HG02870 (cell line): ENCODE data around the gene FAM131C.
"Not testable (repeated sequence)": the region's sequence is repeated elsewhere in the genome, so short reads cannot be mapped to it uniquely, and the experiment has no call there.

Experiments
- ATAC-seq: cut with Tn5 transposase; IDR thresholded peaks from one replicate; pipeline ENCODE4 v1.9.1; 2021; ENCODE audit warnings: mild to moderate bottlenecking, moderate library complexity; ENCODE audit not compliant: unreplicated experiment

Gene FAM131C

DNA sequence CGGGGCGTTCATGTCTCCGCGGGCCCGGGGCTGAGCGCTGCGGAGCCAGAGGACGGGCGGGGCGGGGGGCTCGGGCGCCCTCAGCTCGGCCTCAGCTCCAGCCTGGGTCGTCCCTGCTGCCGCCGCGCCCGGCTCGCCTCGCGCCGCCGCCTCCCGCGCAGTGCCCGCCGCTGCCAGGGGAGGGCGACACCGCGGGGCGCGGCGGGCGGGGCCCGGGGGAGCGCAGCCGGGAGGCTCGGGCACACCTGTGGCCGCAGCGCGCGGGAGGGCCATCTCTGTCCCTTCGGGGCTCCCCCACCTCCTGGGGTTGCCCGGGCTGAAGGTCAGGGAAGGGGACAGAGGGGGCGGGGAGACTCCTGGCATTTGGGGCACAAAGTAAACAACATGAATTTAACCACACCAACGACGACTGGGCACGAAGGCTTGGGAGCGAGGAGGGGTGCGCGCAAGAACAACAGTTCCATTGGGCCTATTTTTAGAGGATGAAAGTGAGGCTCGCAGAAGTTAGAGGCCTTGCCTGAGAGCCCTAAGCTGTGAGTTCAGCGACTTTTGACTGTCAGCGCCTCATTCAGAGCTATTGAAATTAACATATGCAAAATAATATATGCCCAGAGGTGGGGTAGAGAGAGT lies at the start of gene FAM131C:
TSS of gene FAM131C (minus strand) at position 162 of the 630 bp plus-strand sequence. CDS start 209 bp downstream, outside the sequence.
- ATAC-seq, result no peak

- ATAC-seq, result no peak
Observed at GRCh38 chr1:16122916-16123315, 49.5 kb upstream of the FAM131C start.

GRCh38 chr1:16122350-16122881 lies 49.0 kb upstream of the FAM131C start:
- no peak for ATAC-seq

- no peak for ATAC-seq
Observed at GRCh38 chr1:16120940-16121410, 47.5 kb upstream of the FAM131C start.

- no peak for ATAC-seq
Observed at GRCh38 chr1:16120407-16120806, 47.0 kb upstream of the FAM131C start.

DNA sequence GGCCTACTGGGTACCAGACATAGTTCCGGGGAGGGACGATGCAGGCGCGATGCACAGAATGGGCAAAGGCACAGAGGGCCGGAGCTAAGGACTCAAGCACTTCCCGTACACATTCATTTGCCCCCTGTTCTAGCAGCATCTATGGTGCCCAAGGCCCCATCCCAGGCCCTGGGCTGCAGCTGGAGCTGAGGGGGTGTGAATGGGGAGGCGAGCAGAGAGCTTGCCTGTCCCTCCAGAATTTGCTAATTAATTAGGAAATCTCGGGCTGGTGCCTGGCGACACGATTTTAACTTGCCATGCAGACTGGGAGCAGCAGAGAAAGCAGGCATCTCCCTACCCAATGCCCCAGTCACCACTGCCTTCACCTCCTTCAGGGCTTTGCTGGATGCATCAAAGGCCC lies 46.5 kb upstream of the FAM131C start:
- no peak for ATAC-seq

- no peak for ATAC-seq
Observed at GRCh38 chr1:16119504-16119903, 46.1 kb upstream of the FAM131C start.

DNA sequence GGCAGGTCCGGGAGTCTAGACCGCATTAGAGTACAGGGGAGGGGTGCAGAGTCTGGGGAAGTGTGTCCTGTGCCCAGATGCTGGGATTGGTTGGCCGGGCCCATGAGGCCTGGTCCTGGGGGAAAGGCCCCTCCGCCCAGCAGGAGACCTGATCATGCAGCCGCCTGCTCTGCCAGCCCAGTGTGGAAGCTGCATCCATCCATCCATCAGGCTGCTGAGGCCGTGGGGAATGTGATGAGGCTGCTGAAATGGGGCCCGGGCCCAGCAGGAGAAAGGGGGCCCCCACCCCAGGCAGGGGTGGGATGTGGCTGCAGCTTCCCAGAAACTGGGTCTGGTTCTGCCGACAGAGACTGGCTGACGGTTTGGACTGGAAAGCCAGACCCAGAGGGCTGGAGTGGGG lies 45.3 kb upstream of the FAM131C start:
- ATAC-seq, result no peak

- ATAC-seq, result no peak
Observed at GRCh38 chr1:16117936-16118335, 44.5 kb upstream of the FAM131C start.

- ATAC-seq, result no peak
Observed at GRCh38 chr1:16117369-16117768, 43.9 kb upstream of the FAM131C start.

GRCh38 chr1:16116625-16117024 lies 43.2 kb upstream of the FAM131C start:
- no peak for ATAC-seq

DNA sequence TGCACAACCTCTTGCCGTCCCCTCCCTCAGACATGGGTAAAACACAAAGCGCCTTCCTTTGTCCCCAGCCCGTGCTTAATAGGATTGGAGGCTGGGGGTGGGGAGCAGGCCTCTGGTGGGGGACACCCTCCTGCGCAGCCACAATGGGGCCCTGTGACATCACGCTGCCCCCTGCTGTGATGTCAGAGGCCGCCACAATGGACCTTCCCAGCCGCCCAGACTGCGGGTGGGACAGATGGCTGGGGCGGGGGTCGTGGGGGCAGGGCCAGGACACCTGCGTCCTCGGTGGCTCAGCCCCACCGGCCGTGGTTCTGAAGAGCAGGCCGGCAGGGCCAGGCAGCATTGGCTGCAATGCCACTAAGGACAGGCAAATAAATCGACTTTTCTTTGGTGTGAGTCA lies 42.6 kb upstream of the FAM131C start:
- no peak for ATAC-seq

- no peak for ATAC-seq
Observed at GRCh38 chr1:16115468-16115983, 42.1 kb upstream of the FAM131C start.

DNA sequence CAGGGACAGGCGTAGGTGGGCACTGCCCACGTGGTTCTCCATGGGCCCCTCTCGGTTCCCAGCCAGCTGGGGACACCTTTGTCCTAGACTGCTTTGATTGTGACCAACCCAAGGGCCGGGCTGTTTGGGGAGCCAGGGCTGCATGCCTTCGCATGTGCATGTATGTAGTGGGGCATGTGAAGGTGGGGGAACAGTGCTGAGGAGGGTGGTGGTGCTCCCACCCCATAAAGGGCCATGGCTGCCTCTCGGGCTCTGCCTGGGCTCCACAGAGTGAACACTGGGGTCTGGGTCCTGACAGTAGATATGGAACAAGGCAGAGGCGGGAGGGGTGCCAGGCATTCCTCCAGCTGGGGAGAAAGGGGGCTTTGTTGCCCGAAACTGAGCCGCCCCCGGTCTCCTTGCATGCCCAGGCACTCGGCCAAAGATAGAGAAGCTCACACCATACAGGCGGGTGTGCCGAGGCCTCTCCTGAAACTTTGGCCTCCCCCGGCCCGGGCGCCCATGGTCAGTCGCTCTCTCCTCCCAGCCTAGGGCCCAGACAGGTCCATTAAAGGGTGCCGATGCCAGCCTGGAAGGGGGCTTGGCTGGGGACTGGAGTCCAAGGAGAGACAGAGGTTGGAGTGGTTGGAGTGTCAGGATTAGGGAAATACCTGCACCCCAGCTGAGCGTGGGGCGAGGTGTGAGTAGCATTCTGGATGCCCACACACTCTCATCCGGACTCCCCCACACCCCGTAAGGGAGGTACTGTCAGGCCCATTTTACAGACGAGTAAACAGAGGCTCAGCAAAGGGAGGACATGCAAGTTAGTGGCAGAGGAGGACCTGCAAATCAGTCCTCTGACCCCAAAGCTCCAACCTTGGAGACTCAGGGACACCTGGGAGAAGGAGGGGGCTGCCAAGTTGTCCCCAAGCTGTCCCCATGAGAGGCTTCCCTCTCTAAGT lies 41.3 kb upstream of the FAM131C start:
- ATAC-seq, result no peak

GRCh38 chr1:16112596-16113555 lies 39.4 kb upstream of the FAM131C start:
- no peak for ATAC-seq

DNA sequence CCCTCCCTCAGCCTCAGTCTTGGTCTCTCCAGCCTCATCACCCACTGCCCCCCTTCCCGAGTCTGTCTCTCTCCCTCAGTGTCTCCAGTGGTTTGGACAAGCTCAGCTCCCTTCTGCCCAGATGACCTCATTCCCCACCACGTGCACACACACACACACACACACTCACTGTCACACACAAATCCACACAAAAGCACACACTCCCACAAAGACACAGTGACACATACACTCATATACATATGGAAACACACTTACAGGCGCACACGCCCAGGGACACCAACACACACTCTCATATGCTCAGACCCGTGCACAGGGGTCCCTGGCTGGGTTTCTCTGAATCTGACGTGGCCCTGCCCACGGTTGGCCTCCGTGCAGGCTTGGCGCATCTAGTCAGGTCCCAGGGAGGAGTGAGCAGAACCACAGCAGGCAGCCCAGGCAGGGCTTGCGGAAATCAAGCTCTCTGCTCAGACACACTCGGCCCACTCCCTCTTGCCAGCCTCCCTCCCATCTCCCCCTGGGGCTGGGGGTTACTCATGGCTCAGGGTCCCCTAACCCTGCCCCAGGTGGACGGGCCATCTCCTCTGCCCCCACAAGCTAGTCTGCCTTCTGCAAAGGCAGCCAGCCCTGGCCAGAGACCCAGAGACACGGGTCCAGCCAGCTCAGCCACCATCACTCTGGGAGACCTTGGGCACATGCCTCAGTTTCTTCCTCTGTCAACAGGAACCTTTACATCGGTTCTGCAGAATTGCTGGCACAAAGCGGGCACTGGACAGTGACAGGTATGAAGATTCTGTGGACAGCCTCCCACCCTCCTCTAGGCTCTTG lies 38.5 kb upstream of the FAM131C start:
- no peak for ATAC-seq

DNA sequence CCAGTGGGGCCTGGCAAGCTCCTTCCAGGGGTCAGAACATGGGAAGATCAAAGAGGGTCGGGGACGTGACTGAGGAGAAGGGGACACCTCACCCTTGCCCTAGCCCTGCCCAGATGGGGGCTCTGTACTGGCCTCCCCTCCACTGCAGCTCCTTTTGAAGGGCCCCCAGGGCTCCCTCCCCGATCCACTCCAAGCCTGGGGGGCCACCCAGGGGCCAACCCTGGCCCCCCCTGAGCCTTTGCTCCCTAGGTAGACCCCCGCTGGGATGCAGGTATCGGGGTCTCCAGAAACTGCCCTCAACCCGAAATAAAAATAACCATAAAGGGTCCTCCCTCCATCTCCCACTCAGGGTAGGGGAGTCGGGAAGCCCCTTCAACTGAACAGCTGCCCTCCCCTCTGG lies 37.4 kb upstream of the FAM131C start:
- ATAC-seq, result no peak

- ATAC-seq, result no peak
Observed at GRCh38 chr1:16110456-16110855, 37.0 kb upstream of the FAM131C start.

- no peak for ATAC-seq
Observed at GRCh38 chr1:16109571-16109970, 36.1 kb upstream of the FAM131C start.

DNA sequence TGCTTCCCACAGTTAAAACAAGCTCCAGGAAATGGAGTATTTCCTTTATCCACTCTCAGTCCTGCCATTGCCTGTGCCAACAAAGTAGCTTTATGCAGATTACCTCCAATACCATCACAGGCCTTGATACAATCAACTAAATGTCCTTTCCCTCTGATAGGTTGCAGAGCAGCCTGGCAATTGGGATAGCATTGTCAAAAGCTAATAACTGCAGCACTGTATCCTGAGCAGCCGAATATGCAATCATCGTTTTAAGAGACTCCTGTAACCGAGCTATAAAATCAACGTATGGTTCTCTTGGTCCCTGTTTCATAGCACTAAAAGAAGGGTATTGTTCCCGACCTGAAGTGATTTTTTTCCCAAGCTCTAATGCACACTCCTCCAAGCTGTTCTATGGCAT lies 33.6 kb upstream of the FAM131C start:
- ATAC-seq, result not testable (repeated sequence)
